ENCODE results near the gene KCNJ12.

- TF ChIP-seq JUND (IDR thresholded peaks at IDR 0.05) (no peak), CBX3 (IDR thresholded peaks at IDR 0.05; ENCODE audit: low read depth) (no peak), CTCF (IDR thresholded peaks at IDR 0.05 in 2 of 3, conservative IDR thresholded peaks at IDR 0.05 in 1 of 3; ENCODE audit: borderline replicate concordance in 1 of 3, insufficient read depth in 1 of 3, low read depth in 2 of 3, low read length in 2 of 3) (no peak), EZH2 (IDR thresholded peaks at IDR 0.05) (no peak), RAD21 (IDR thresholded peaks at IDR 0.05; ENCODE audit: low read depth) (no peak), MAX (IDR thresholded peaks at IDR 0.05) (no peak), POLR2A (IDR thresholded peaks at IDR 0.05; ENCODE audit: borderline replicate concordance, extremely low read depth, insufficient read depth, insufficient read length) (no peak), POLR2AphosphoS5 (IDR thresholded peaks at IDR 0.05; ENCODE audit: low read depth, low read length) (no peak), ATF3 (IDR thresholded peaks at IDR 0.05) (no peak), EGR1 (IDR thresholded peaks at IDR 0.05; ENCODE audit: low read depth) (no peak), SP1 (IDR thresholded peaks at IDR 0.05; ENCODE audit: low read depth) (no peak)
Measured at GRCh38 chr17:21378553-21378952, 2.4 kb downstream of the KCNJ12 start.

All from HCT116 (cell line).